KMS-11 (cell line): ENCODE data around the gene SLC18A3.

ENCODE experiments used
- H2AFZ ChIP-seq: fragments of 200-600 bp; sonication (generic); 2 replicates; pipeline ENCODE4 v1.6.1; 2016; ENCODE audit warnings: antibody characterized with exemption, mixed run types, low read depth
- H3K27ac ChIP-seq: fragments of 200-600 bp; sonication (generic); 2 replicates; pipeline ENCODE4 v1.6.1; 2016; ENCODE audit warnings: mild to moderate bottlenecking, mixed run types
- H3K27me3 ChIP-seq: fragments of 200-600 bp; sonication (generic); 2 replicates; pipeline ENCODE4 v1.6.1; 2017; ENCODE audit warnings: mild to moderate bottlenecking, low read depth, mixed run types, moderate library complexity; ENCODE audit not compliant: insufficient read depth
- H3K36me3 ChIP-seq: fragments of 200-600 bp; sonication (generic); 2 replicates; pipeline ENCODE4 v1.6.1; 2017; ENCODE audit warnings: mild to moderate bottlenecking, mixed run types; ENCODE audit not compliant: insufficient read depth
- H3K4me1 ChIP-seq: fragments of 200-600 bp; sonication (generic); 2 replicates; pipeline ENCODE4 v1.6.1; 2016; ENCODE audit warnings: mild to moderate bottlenecking, low read depth, mixed run types; ENCODE audit not compliant: poor library complexity, severe bottlenecking
- H3K4me2 ChIP-seq: fragments of 200-600 bp; sonication (generic); 2 replicates; pipeline ENCODE4 v1.7.0; 2016; ENCODE audit warnings: mild to moderate bottlenecking, mixed run types
- H3K4me3 ChIP-seq: fragments of 200-600 bp; sonication (generic); IDR thresholded peaks from 2 replicates; pipeline ENCODE4 v1.6.1; 2017; ENCODE audit warnings: low read depth, low read length, mixed read lengths; ENCODE audit not compliant: insufficient read depth
- H3K79me2 ChIP-seq: fragments of 200-600 bp; sonication (generic); 2 replicates; pipeline ENCODE4 v1.6.1; 2016; ENCODE audit warnings: low read depth, mixed run types; ENCODE audit not compliant: insufficient read depth
- H3K9ac ChIP-seq: fragments of 200-600 bp; sonication (generic); 2 replicates; pipeline ENCODE4 v1.6.1; 2016; ENCODE audit warnings: mild to moderate bottlenecking, mixed run types
- H4K20me1 ChIP-seq: fragments of 200-600 bp; sonication (generic); 2 replicates; pipeline ENCODE4 v1.6.1; 2016; ENCODE audit warnings: mild to moderate bottlenecking, mixed run types; ENCODE audit not compliant: insufficient read depth
- TF ChIP-seq, protein P1 (sequence below): fragments of 200-600 bp; sonication (generic); conservative IDR thresholded peaks from 2 replicates; pipeline ENCODE4 v1.6.1; 2017; ENCODE audit warnings: low read depth, mild to moderate bottlenecking, antibody characterized with exemption, low read length, moderate library complexity, mixed read lengths

The SLC18A3 gene

DNA sequence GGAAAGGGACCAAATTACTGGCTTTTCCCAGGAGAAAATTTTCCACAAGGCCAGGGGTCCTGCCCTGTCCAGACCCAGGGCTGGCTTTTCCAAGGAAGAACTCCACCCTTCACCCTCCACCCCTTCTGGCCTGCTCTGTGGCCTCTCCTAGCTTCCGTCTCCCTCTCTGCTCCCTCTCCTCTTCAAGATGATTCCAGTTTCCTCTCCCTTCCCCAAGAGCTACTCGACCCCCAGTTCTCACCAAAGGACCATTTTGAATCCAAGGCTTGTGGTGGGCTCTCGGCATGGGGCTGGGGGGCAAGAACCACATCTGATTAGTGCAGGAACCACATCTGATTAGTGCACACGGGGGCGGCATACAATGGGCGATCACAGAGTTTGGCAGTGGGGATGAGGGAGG, 11.5 kb downstream of the SLC18A3 start:
- Histone ChIP-seq H3K27me3 (no peaks in the 10 kb centered on the region; the same call in 1 of the 2 replicates), H3K4me1 (no peaks in the 10 kb centered on the region), H3K4me3 (no peak overlapping the region), H3K36me3 (no peaks in the 10 kb centered on the region), H3K79me2 (no peaks in the 10 kb centered on the region), H4K20me1 (no peaks in the 10 kb centered on the region), H3K27ac (no peak overlapping the region), H3K9ac (no peak overlapping the region), H2AFZ (no peak overlapping the region), H3K4me2 (no peak overlapping the region)
- TF ChIP-seq, protein P1, sequence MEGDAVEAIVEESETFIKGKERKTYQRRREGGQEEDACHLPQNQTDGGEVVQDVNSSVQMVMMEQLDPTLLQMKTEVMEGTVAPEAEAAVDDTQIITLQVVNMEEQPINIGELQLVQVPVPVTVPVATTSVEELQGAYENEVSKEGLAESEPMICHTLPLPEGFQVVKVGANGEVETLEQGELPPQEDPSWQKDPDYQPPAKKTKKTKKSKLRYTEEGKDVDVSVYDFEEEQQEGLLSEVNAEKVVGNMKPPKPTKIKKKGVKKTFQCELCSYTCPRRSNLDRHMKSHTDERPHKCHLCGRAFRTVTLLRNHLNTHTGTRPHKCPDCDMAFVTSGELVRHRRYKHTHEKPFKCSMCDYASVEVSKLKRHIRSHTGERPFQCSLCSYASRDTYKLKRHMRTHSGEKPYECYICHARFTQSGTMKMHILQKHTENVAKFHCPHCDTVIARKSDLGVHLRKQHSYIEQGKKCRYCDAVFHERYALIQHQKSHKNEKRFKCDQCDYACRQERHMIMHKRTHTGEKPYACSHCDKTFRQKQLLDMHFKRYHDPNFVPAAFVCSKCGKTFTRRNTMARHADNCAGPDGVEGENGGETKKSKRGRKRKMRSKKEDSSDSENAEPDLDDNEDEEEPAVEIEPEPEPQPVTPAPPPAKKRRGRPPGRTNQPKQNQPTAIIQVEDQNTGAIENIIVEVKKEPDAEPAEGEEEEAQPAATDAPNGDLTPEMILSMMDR: no peak

DNA sequence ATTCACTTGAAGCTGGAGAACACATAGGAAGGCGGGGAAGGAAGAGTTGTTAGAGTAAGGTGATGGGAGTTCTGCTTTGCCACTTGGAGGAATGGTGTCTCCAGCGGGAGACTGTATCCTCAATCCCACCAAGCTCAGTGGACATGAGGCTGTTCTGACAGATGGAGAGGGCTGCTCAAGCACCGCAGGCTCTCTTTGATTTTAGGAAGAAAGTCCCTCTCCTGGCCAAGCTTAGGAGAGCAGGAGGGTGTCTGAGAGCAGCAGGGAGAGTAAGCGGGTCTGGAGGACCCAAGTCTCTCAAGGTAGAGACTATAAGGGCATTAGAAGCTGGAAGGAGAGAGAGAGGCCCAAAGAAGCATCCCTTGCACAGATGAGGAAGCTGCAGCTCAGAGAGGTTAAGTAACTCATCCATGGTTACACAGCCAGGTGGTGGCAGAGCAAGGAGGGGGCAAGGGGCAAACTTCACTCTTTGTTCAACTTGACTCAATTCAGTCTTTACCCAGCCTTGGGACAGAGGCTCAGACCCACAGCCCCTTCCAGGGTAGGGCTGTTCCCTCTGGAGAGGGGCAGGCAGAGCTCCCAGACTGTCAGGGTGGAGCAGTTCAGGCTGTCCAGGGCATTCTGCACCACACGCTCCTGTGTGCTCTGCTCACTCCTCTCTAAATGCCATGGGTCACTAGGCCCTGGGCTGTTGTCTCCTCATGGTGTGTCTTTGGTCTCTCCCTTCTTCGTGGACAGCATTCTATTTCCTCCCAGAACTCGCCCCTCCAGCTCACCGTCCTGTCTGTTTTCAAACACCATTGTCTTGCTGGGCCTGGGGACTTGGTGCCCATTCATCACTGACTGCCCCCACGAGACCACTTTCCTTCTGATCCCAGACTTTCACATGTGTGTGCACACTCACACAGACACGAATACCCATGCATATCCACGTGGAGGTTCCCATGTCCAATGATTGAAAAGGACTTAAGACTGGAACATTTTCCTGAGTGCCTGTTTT, 12.6 kb downstream of the SLC18A3 start:
- no peaks in the 10 kb centered on the region for H3K79me2 ChIP-seq
- H2AFZ ChIP-seq: no peak overlapping the region
- no peak overlapping the region for H3K4me3 ChIP-seq
- H3K9ac ChIP-seq: no peak overlapping the region
- no peaks in the 10 kb centered on the region; the same call in 1 of the 2 replicates for H3K27me3 ChIP-seq
- no peak overlapping the region for H3K4me2 ChIP-seq
- H4K20me1 ChIP-seq: no peaks in the 10 kb centered on the region
- TF ChIP-seq, protein P1: no peak
- H3K4me1 ChIP-seq: no peaks in the 10 kb centered on the region
- H3K27ac ChIP-seq: no peak overlapping the region
- no peaks in the 10 kb centered on the region for H3K36me3 ChIP-seq

DNA sequence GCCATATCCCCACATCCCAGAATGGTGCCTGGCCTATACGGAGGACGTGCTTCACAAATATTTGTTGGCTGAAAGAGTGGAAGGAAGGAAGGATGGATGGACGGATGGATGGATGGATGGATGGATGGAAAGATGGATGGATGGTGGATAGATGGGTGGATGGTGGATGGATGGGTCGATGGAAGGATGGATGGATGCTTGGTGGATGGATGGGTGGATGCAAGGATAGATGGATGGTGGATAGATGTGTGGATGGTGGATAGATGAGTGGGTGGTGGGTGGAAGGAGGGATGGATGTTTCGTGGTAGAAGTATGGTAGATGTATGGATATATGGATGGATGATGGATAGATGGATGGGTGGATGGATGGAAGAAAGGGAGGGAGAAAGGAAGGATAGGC, 14.5 kb downstream of the SLC18A3 start:
- H3K27me3 ChIP-seq: no peaks in the 10 kb centered on the region; the same call in 1 of the 2 replicates
- no peak overlapping the region for H3K4me2 ChIP-seq
- TF ChIP-seq, protein P1: no peak

DNA sequence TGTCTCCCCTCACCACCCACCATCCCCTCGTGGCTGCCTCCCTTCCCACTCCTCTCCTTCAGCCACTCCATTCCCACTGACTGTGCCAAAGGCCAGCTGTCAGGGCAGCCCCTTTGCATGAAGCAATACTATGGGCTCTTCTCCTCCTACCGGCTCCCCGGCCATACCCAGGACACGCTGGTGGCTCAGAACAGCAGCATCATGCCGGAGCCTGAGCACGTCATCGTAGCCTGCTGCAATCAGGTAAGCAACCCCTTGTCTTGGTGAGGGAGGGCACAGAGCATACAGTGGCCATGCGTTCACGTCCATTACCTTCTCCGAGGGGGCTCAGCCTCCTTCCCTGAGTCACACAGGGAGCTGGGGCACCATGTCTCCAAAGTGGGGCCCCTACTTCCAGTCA, 15.3 kb downstream of the SLC18A3 start:
- Histone ChIP-seq H3K4me2 (no peak overlapping the region), H3K27me3 (no peaks in the 10 kb centered on the region; the same call in 1 of the 2 replicates), H3K79me2 (no peaks in the 10 kb centered on the region), H4K20me1 (no peaks in the 10 kb centered on the region), H3K9ac (no peak overlapping the region), H3K36me3 (no peaks in the 10 kb centered on the region), H3K4me1 (no peaks in the 10 kb centered on the region), H3K4me3 (no peak overlapping the region), H3K27ac (no peak overlapping the region), H2AFZ (no peak overlapping the region)
- TF ChIP-seq, protein P1: no peak

More for the DNA sequence above, 14.5 kb downstream of the SLC18A3 start:
- Histone ChIP-seq H3K79me2 (no peaks in the 10 kb centered on the region), H3K9ac (no peak overlapping the region), H2AFZ (no peak overlapping the region), H3K27ac (no peak overlapping the region), H3K4me3 (no peak overlapping the region), H3K36me3 (no peaks in the 10 kb centered on the region), H4K20me1 (no peaks in the 10 kb centered on the region), H3K4me1 (no peaks in the 10 kb centered on the region)
